KOPT-K1 (cell line): ENCODE measurements around the gene SNX25.
A peak's percentile ranks its signal among the peaks of the same experiment; 100 is the strongest.

ENCODE experiments used
- H3K27ac ChIP-seq: fragments of 200-600 bp; sonication (generic); 2 replicates; pipeline ENCODE4 v1.5.1; 2016; ENCODE audit warnings: antibody characterized with exemption, mild to moderate bottlenecking, low read depth, low read length; ENCODE audit not compliant: poor library complexity, severe bottlenecking
- H3K36me3 ChIP-seq: fragments of 200-600 bp; sonication (generic); 2 replicates; pipeline ENCODE4 v1.5.1; 2017; ENCODE audit warnings: antibody characterized with exemption, mild to moderate bottlenecking, low read length, moderate library complexity; ENCODE audit not compliant: insufficient read depth
- H3K9me3 ChIP-seq: fragments of 200-600 bp; sonication (generic); 2 replicates; pipeline ENCODE4 v1.5.1; 2017; ENCODE audit warnings: antibody characterized with exemption, low read length, mild to moderate bottlenecking; ENCODE audit not compliant: insufficient read depth, poor library complexity, severe bottlenecking

Gene SNX25

GRCh38 chr4:185209031-185209851, at the start of gene SNX25:
Gene SNX25 (plus strand): TSS chr4:185209598. CDS start chr4:185209827, 229 bp downstream.
- no peaks in the 10 kb centered on the region for H3K36me3 ChIP-seq
- H3K27ac ChIP-seq, result peak within 1 kb of the TSS; percentile 24

GRCh38 chr4:185165605-185166063, 43.8 kb upstream of the SNX25 start:
- Histone ChIP-seq H3K9me3 (no peaks in the 10 kb centered on the region), H3K27ac (no peak overlapping the region), H3K36me3 (peaks cover 70% of the 10 kb centered on the region)

More at GRCh38 chr4:185209031-185209851, at the start of gene SNX25:
- no peaks in the 10 kb centered on the region for H3K9me3 ChIP-seq

- H3K9me3 ChIP-seq, result no peaks in the 10 kb centered on the region
- H3K36me3 ChIP-seq, result peaks cover 68% of the 10 kb centered on the region
- no peak overlapping the region for H3K27ac ChIP-seq
Measured at GRCh38 chr4:185167234-185167633, 42.2 kb upstream of the SNX25 start.

- H3K36me3 ChIP-seq, result peaks cover 85% of the 10 kb centered on the region
- no peaks in the 10 kb centered on the region for H3K9me3 ChIP-seq
- no peak overlapping the region for H3K27ac ChIP-seq
Measured at GRCh38 chr4:185171373-185172071, 37.9 kb upstream of the SNX25 start.

- peaks cover 37% of the 10 kb centered on the region for H3K36me3 ChIP-seq
- H3K9me3 ChIP-seq, result no peaks in the 10 kb centered on the region
- H3K27ac ChIP-seq, result no peak overlapping the region
Measured at GRCh38 chr4:185179488-185179887, 29.9 kb upstream of the SNX25 start.

- H3K36me3 ChIP-seq, result peaks cover 23% of the 10 kb centered on the region
- H3K9me3 ChIP-seq, result no peaks in the 10 kb centered on the region
- H3K27ac ChIP-seq, result no peak overlapping the region
Measured at GRCh38 chr4:185182239-185182638, 27.2 kb upstream of the SNX25 start.

- Histone ChIP-seq H3K27ac (no peak overlapping the region), H3K9me3 (no peaks in the 10 kb centered on the region), H3K36me3 (peaks cover 32% of the 10 kb centered on the region)
Measured at GRCh38 chr4:185183622-185184281, 25.6 kb upstream of the SNX25 start.

GRCh38 chr4:185186769-185187168, 22.6 kb upstream of the SNX25 start:
- Histone ChIP-seq H3K36me3 (peaks cover 55% of the 10 kb centered on the region), H3K9me3 (no peaks in the 10 kb centered on the region), H3K27ac (no peak overlapping the region)

- Histone ChIP-seq H3K27ac (no peak overlapping the region), H3K9me3 (no peaks in the 10 kb centered on the region), H3K36me3 (peaks cover 45% of the 10 kb centered on the region)
Measured at GRCh38 chr4:185189606-185190305, 19.6 kb upstream of the SNX25 start.

GRCh38 chr4:185190306-185190856, 19.0 kb upstream of the SNX25 start:
- Histone ChIP-seq H3K36me3 (peaks cover 45% of the 10 kb centered on the region), H3K9me3 (no peaks in the 10 kb centered on the region), H3K27ac (no peak overlapping the region)

- Histone ChIP-seq H3K9me3 (no peaks in the 10 kb centered on the region), H3K36me3 (peaks cover 40% of the 10 kb centered on the region), H3K27ac (no peak overlapping the region)
Measured at GRCh38 chr4:185192059-185192458, 17.3 kb upstream of the SNX25 start.

GRCh38 chr4:185194924-185195888, 14.2 kb upstream of the SNX25 start:
- Histone ChIP-seq H3K36me3 (peaks cover 15% of the 10 kb centered on the region), H3K27ac (no peak overlapping the region), H3K9me3 (no peaks in the 10 kb centered on the region)

- Histone ChIP-seq H3K36me3 (peaks cover 9% of the 10 kb centered on the region), H3K27ac (no peak overlapping the region)
Measured at GRCh38 chr4:185196437-185196836, 13.0 kb upstream of the SNX25 start.

More at GRCh38 chr4:185196437-185196836, 13.0 kb upstream of the SNX25 start:
- no peaks in the 10 kb centered on the region for H3K9me3 ChIP-seq
